K562 (cell line): ENCODE data around the gene CCT5.

Experiments
- EZH2 ChIP-seq: IDR thresholded peaks from 2 replicates; pipeline ENCODE4 v1.6.1; 2012; ENCODE audit warnings: low read depth, mild to moderate bottlenecking, inconsistent platforms, low read length, borderline replicate concordance
- MAFF ChIP-seq: IDR thresholded peaks from 2 replicates; pipeline ENCODE4 v1.6.1; 2012; ENCODE audit warnings: low read length, improper control_type of control experiment
- MCM3 ChIP-seq: fragments of 450-650 bp; IDR thresholded peaks from 2 replicates; pipeline ENCODE4 v1.6.1; 2016
- POLR2A ChIP-seq: fragments of 450-650 bp; conservative IDR thresholded peaks from 2 replicates; pipeline ENCODE4 v1.6.1; 2016
- TBP ChIP-seq: optimal IDR thresholded peaks from 2 replicates; pipeline ENCODE3; 2011; ENCODE audit warnings: low read depth, low read length, improper control_type of control experiment
- ZBTB1 ChIP-seq: sonication (generic); formaldehyde crosslinking; IDR thresholded peaks from 2 replicates; pipeline ENCODE4 v1.8.1; 2023; ENCODE audit warnings: missing genetic modification reagents, low read depth, mild to moderate bottlenecking, borderline replicate concordance
- ZNF274 ChIP-seq: IDR thresholded peaks from 2 replicates; pipeline ENCODE4 v1.6.1; 2011; ENCODE audit warnings: low read depth, mild to moderate bottlenecking, low read length, moderate library complexity, borderline replicate concordance
- TF ChIP-seq, protein P1 (sequence below), 3 experiments: IDR thresholded peaks in 2 of 3; conservative IDR thresholded peaks in 1 of 3; 2 replicates each; pipeline ENCODE4 v1.5.1; 2011 to 2012; ENCODE audit warnings: low read length in 3 of 3, mild to moderate bottlenecking in 3 of 3, control low read depth in 2 of 3, improper control_type of control experiment in 1 of 3, inconsistent platforms in 1 of 3, low read depth in 1 of 3, mixed read lengths in 1 of 3, moderate library complexity in 1 of 3; ENCODE audit not compliant: insufficient read depth in 2 of 3
- TF ChIP-seq, protein P2 (sequence below): sonication (generic); formaldehyde crosslinking; IDR thresholded peaks from 2 replicates; pipeline ENCODE4 v1.8.0; 2023; ENCODE audit warnings: mild to moderate bottlenecking, missing genetic modification reagents

DNA sequence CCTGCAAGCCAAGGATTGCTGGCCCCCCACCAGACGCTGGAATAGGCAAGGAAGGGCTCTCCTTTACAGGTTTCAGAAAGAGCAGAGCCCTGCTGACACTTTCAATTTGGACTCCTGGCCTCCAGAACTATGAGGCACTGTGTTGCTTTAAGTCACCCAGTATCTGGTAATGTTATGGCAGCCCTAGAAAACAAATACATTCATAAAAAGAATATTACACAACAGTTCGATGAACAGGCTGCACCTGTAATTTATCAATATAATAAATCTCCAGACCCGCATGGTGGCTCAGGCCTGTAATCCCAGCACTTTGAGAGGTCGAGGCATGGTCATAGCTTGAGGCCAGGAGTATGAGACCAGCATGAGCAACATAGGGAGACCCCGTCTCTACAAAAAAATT is 50.2 kb downstream of the CCT5 start:
- no peak for TF ChIP-seq ZNF274
- no peak for TF ChIP-seq POLR2A
- TF ChIP-seq MAFF, result no peak
- TF ChIP-seq, protein P1, sequence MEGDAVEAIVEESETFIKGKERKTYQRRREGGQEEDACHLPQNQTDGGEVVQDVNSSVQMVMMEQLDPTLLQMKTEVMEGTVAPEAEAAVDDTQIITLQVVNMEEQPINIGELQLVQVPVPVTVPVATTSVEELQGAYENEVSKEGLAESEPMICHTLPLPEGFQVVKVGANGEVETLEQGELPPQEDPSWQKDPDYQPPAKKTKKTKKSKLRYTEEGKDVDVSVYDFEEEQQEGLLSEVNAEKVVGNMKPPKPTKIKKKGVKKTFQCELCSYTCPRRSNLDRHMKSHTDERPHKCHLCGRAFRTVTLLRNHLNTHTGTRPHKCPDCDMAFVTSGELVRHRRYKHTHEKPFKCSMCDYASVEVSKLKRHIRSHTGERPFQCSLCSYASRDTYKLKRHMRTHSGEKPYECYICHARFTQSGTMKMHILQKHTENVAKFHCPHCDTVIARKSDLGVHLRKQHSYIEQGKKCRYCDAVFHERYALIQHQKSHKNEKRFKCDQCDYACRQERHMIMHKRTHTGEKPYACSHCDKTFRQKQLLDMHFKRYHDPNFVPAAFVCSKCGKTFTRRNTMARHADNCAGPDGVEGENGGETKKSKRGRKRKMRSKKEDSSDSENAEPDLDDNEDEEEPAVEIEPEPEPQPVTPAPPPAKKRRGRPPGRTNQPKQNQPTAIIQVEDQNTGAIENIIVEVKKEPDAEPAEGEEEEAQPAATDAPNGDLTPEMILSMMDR (IDR thresholded peaks at IDR 0.05 in 2 of 3, conservative IDR thresholded peaks at IDR 0.05 in 1 of 3; ENCODE audit: insufficient read depth in 2 of 3, low read depth in 1 of 3, low read length in 3 of 3), result no peak
- TF ChIP-seq ZBTB1 (CRISPR knock-in tag), result no peak
- TF ChIP-seq TBP, result no peak
- TF ChIP-seq EZH2, result no peak
- TF ChIP-seq, protein P2, sequence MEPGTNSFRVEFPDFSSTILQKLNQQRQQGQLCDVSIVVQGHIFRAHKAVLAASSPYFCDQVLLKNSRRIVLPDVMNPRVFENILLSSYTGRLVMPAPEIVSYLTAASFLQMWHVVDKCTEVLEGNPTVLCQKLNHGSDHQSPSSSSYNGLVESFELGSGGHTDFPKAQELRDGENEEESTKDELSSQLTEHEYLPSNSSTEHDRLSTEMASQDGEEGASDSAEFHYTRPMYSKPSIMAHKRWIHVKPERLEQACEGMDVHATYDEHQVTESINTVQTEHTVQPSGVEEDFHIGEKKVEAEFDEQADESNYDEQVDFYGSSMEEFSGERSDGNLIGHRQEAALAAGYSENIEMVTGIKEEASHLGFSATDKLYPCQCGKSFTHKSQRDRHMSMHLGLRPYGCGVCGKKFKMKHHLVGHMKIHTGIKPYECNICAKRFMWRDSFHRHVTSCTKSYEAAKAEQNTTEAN, result no peak
- TF ChIP-seq MCM3, result no peak
